ENCODE data around the gene MXRA8. TPM values are rescaled to one million over a fixed set of nuclear protein-coding genes. Genes with fewer than 3 reads are reported as not detected.

The MXRA8 gene
- total and polyA plus RNA-seq, 2 experiments from 2014 or later, result 155 to 242 TPM

- 97% methylated on average over 31 of the region's 32 CpGs for WGBS (ENCODE audit: low lambda C conversion rate, missing lambda C conversion rate)
- H3K4me2 ChIP-seq, result no peak overlapping the region
- no peak overlapping the region for H3K4me3 ChIP-seq
- DNase-seq (ENCODE audit: low spot score), result no peak
- H3K79me2 ChIP-seq, result no peaks in the 10 kb centered on the region
- no peaks in the 10 kb centered on the region for H3K9me3 ChIP-seq (ENCODE audit: low read depth)
- H4K20me1 ChIP-seq (ENCODE audit: insufficient read depth, poor library complexity, severe bottlenecking), result no peaks in the 10 kb centered on the region
- no peaks in the 10 kb centered on the region for H3K9me2 ChIP-seq (replicated peaks; ENCODE audit: insufficient read depth)
- no peaks in the 10 kb centered on the region for H3K27me3 ChIP-seq
- TF ChIP-seq CTCF (IDR thresholded peaks at IDR 0.05; ENCODE audit: poor library complexity) (no peak), EZH2phosphoT487 (IDR thresholded peaks at IDR 0.05; ENCODE audit: low read depth, severe bottlenecking, unreplicated experiment) (no peak), EZH2 (IDR thresholded peaks at IDR 0.05; ENCODE audit: borderline replicate concordance) (no peak)
- H3K4me1 ChIP-seq (ENCODE audit: insufficient read depth), result no peaks in the 10 kb centered on the region
- H2AFZ ChIP-seq, result no peak overlapping the region
- no peaks in the 10 kb centered on the region for H3K36me3 ChIP-seq (replicated peaks; ENCODE audit: insufficient read depth, low read depth)
- H3K27ac ChIP-seq, result no peak overlapping the region
Measured at GRCh38 chr1:1336931-1337792, 21.2 kb downstream of the MXRA8 start.

GRCh38 chr1:1336446-1336845 is 21.9 kb downstream of the MXRA8 start:
- no peak for DNase-seq (ENCODE audit: low spot score)
- Histone ChIP-seq H3K4me2 (no peak overlapping the region), H3K9me3 (ENCODE audit: low read depth) (no peaks in the 10 kb centered on the region), H2AFZ (no peak overlapping the region), H3K4me3 (no peak overlapping the region), H3K4me1 (ENCODE audit: insufficient read depth) (peaks cover 2% of the 10 kb centered on the region), H3K27ac (no peak overlapping the region), H3K9me2 (replicated peaks; ENCODE audit: insufficient read depth) (no peaks in the 10 kb centered on the region), H3K36me3 (replicated peaks; ENCODE audit: insufficient read depth, low read depth) (no peaks in the 10 kb centered on the region), H4K20me1 (ENCODE audit: insufficient read depth, poor library complexity, severe bottlenecking) (no peaks in the 10 kb centered on the region), H3K79me2 (no peaks in the 10 kb centered on the region), H3K27me3 (no peaks in the 10 kb centered on the region)
- 97% methylated on average over 23 of the region's 26 CpGs for WGBS (ENCODE audit: low lambda C conversion rate, missing lambda C conversion rate)
- TF ChIP-seq EZH2 (IDR thresholded peaks at IDR 0.05; ENCODE audit: borderline replicate concordance) (no peak), CTCF (IDR thresholded peaks at IDR 0.05; ENCODE audit: poor library complexity) (no peak), EZH2phosphoT487 (IDR thresholded peaks at IDR 0.05; ENCODE audit: low read depth, severe bottlenecking, unreplicated experiment) (no peak)

DNA sequence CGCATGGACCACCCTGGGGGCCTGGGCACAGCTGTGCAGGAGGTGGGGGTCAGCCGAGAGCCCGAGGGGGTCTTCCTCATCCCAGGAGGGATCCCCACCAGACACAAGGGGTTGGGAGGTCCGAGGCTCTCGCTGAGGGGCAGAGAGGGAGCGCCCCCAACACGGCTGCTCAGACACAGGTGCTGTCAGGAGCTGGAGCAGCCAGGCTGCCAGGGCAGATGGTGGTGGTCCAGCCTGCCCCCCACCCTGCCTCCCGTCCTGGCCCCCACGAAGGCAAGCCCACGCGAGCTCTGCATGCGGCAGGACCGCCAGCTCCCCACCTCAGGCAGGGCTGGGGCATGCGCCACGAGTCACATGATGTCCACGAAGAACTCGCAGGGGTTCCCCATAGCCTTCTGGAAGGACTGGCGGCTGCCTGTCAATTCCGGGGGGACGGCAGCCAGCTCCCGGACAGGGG is 22.5 kb downstream of the MXRA8 start:
- Histone ChIP-seq H3K4me3 (no peak overlapping the region), H3K79me2 (no peaks in the 10 kb centered on the region), H3K27ac (no peak overlapping the region), H3K9me2 (replicated peaks; ENCODE audit: insufficient read depth) (no peaks in the 10 kb centered on the region), H2AFZ (no peak overlapping the region), H3K9me3 (ENCODE audit: low read depth) (no peaks in the 10 kb centered on the region), H3K4me1 (ENCODE audit: insufficient read depth) (peaks cover 8% of the 10 kb centered on the region), H3K36me3 (replicated peaks; ENCODE audit: insufficient read depth, low read depth) (no peaks in the 10 kb centered on the region), H4K20me1 (ENCODE audit: insufficient read depth, poor library complexity, severe bottlenecking) (no peaks in the 10 kb centered on the region), H3K27me3 (no peaks in the 10 kb centered on the region), H3K4me2 (no peak overlapping the region)
- DNase-seq (ENCODE audit: low spot score), result no peak
- WGBS (ENCODE audit: low lambda C conversion rate, missing lambda C conversion rate), result 100% methylated on average over 11 of the region's 21 CpGs
- TF ChIP-seq CTCF (IDR thresholded peaks at IDR 0.05; ENCODE audit: poor library complexity), result no peak
- no peak for TF ChIP-seq EZH2phosphoT487 (IDR thresholded peaks at IDR 0.05; ENCODE audit: low read depth, severe bottlenecking, unreplicated experiment)
- TF ChIP-seq EZH2 (IDR thresholded peaks at IDR 0.05; ENCODE audit: borderline replicate concordance), result no peak
